GM18951 (cell line): ENCODE measurements around the gene RPRM.

Experiments
- POLR2A ChIP-seq: IDR thresholded peaks from 4 replicates; pipeline ENCODE4 v1.6.1; 2011; ENCODE audit warnings: mild to moderate bottlenecking; ENCODE audit not compliant: insufficient read length, insufficient read depth; ENCODE audit errors: extremely low read depth
- in situ Hi-C: fragments of 300-500 bp; cut with MboI; formaldehyde crosslinking; loops from one replicate; pipeline ENCODE4 v1.12.0; 2022; ENCODE audit warnings: low sequenced_read_pairs, mixed read lengths, inconsistent platforms; ENCODE audit not compliant: unreplicated experiment

The RPRM gene

GRCh38 chr2:153478289-153479261 lies at the start of gene RPRM:
TSS of gene RPRM (minus strand) at chr2:153478762. CDS start at chr2:153478565, 197 bp downstream.
- in situ Hi-C loops = loop anchor here (25.0 kb wide), 1 partner anchor 316 kb away; no protein-coding TSS in a partner anchor
- no peak for TF ChIP-seq POLR2A

- in situ Hi-C loops = loop anchor here (25.0 kb wide), 1 partner anchor 582 kb away; no protein-coding TSS in a partner anchor
- TF ChIP-seq POLR2A = no peak
Measured at GRCh38 chr2:153519257-153519875, 40.8 kb upstream of the RPRM start.

GRCh38 chr2:153512331-153512730 lies 33.8 kb upstream of the RPRM start:
- in situ Hi-C loops = loop anchor here (25.0 kb wide), 1 partner anchor 575 kb away; no protein-coding TSS in a partner anchor
- no peak for TF ChIP-seq POLR2A

GRCh38 chr2:153510996-153511395 lies 32.4 kb upstream of the RPRM start:
- in situ Hi-C loops = loop anchor here (25.0 kb wide), 1 partner anchor 574 kb away; no protein-coding TSS in a partner anchor
- no peak for TF ChIP-seq POLR2A

- TF ChIP-seq POLR2A = no peak
- in situ Hi-C loops = loop anchor here (25.0 kb wide), 1 partner anchor 572 kb away; no protein-coding TSS in a partner anchor
Measured at GRCh38 chr2:153509133-153509532, 30.6 kb upstream of the RPRM start.

- in situ Hi-C loops = loop anchor here (25.0 kb wide), 1 partner anchor 569 kb away; no protein-coding TSS in a partner anchor
Measured at GRCh38 chr2:153506499-153506898, 27.9 kb upstream of the RPRM start.

GRCh38 chr2:153499439-153499838 lies 20.9 kb upstream of the RPRM start:
- in situ Hi-C loops = loop anchor here (25.0 kb wide), 1 partner anchor 337 kb away; no protein-coding TSS in a partner anchor

GRCh38 chr2:153497938-153498629 lies 19.5 kb upstream of the RPRM start:
- no peak for TF ChIP-seq POLR2A
- in situ Hi-C loops = loop anchor here (25.0 kb wide), 1 partner anchor 336 kb away; no protein-coding TSS in a partner anchor

More at GRCh38 chr2:153499439-153499838, 20.9 kb upstream of the RPRM start:
- TF ChIP-seq POLR2A = no peak

- in situ Hi-C loops = loop anchor here (25.0 kb wide), 1 partner anchor 333 kb away; no protein-coding TSS in a partner anchor
- no peak for TF ChIP-seq POLR2A
Measured at GRCh38 chr2:153495725-153496124, 17.2 kb upstream of the RPRM start.

- in situ Hi-C loops = loop anchor here (25.0 kb wide), 1 partner anchor 326 kb away; no protein-coding TSS in a partner anchor
- no peak for TF ChIP-seq POLR2A
Measured at GRCh38 chr2:153488072-153488471, 9.5 kb upstream of the RPRM start.

- in situ Hi-C loops = loop anchor here (25.0 kb wide), 1 partner anchor 325 kb away; no protein-coding TSS in a partner anchor
- TF ChIP-seq POLR2A = no peak
Measured at GRCh38 chr2:153487448-153487847, 8.9 kb upstream of the RPRM start.

- TF ChIP-seq POLR2A = no peak
- in situ Hi-C loops = loop anchor here (25.0 kb wide), 1 partner anchor 317 kb away; no protein-coding TSS in a partner anchor
Measured at GRCh38 chr2:153479573-153479972, 1.0 kb upstream of the RPRM start.
